HEK293 (cell line): ENCODE results near the gene ARHGAP15.

Experiments
- CTCF ChIA-PET: fragments of 350-600 bp; formaldehyde crosslinking; extraction: SDS; loops from one replicate; lab custom pipeline; 2021; ENCODE audit warnings: antibody characterized with exemption; lab: Yijun Ruan, JAX
- POLR2A ChIA-PET: fragments of 300-600 bp; formaldehyde crosslinking; extraction: SDS; loops from one replicate; lab custom pipeline; 2020; ENCODE audit warnings: antibody characterized with exemption, inconsistent platforms; lab: Yijun Ruan, JAX
- H3K27ac ChIP-seq: fragments of 200-500 bp; sonication (Bioruptor generic); 2 replicates; pipeline ENCODE4 v1.5.1; 2014; ENCODE audit warnings: low read depth, low read length, control low read depth, inconsistent platforms; ENCODE audit errors: extremely low read depth
- H3K36me3 ChIP-seq, 2 experiments: fragments of 200-500 bp in 1 of 2; sonication (Bioruptor generic) in 1 of 2; 1 replicate in 1 of 2; 2 replicates in 1 of 2; pipeline ENCODE4 v1.5.1; 2014 to 2017; ENCODE audit warnings: inconsistent platforms in 2 of 2, low read length in 2 of 2; ENCODE audit not compliant: control insufficient read depth in 2 of 2, insufficient read depth in 1 of 2
- H3K4me1 ChIP-seq: fragments of 200-500 bp; sonication (Bioruptor generic); 2 replicates; pipeline ENCODE4 v1.5.1; 2014; ENCODE audit warnings: mild to moderate bottlenecking, low read length, inconsistent platforms; ENCODE audit not compliant: control insufficient read depth, insufficient read depth
- H3K4me3 ChIP-seq: 2 replicates; pipeline ENCODE4 v1.5.1; 2011; ENCODE audit warnings: low read depth, mild to moderate bottlenecking, control low read depth, low read length, moderate library complexity
- H3K9me3 ChIP-seq: fragments of 200-500 bp; sonication (Bioruptor generic); 2 replicates; pipeline ENCODE4 v1.5.1; 2014; ENCODE audit warnings: low read depth, low read length, inconsistent platforms; ENCODE audit not compliant: control insufficient read depth, insufficient read depth
- KLF10 ChIP-seq: fragments of 450-650 bp; IDR thresholded peaks from 2 replicates; pipeline ENCODE4 v1.5.1; 2018; ENCODE audit warnings: missing biosample characterization, mild to moderate bottlenecking, missing genetic modification characterization
- KLF16 ChIP-seq: fragments of 450-650 bp; formaldehyde crosslinking; IDR thresholded peaks from 2 replicates; pipeline ENCODE4 v1.5.1; 2017; ENCODE audit warnings: missing biosample characterization, missing genetic modification characterization
- ZNF112 ChIP-seq: fragments of 450-650 bp; formaldehyde crosslinking; IDR thresholded peaks from 2 replicates; pipeline ENCODE4 v1.5.0; 2017; ENCODE audit warnings: missing biosample characterization, missing genetic modification characterization
- ZNF16 ChIP-seq: fragments of 450-650 bp; formaldehyde crosslinking; IDR thresholded peaks from 2 replicates; pipeline ENCODE4 v1.5.1; 2016; ENCODE audit warnings: low read depth, missing biosample characterization, missing genetic modification characterization
- ZNF184 ChIP-seq: fragments of 450-650 bp; IDR thresholded peaks from 2 replicates; pipeline ENCODE4 v1.5.1; 2018; ENCODE audit warnings: missing biosample characterization, mild to moderate bottlenecking, missing genetic modification characterization
- ZNF2 ChIP-seq: fragments of 450-650 bp; formaldehyde crosslinking; IDR thresholded peaks from 2 replicates; pipeline ENCODE4 v1.5.1; 2016; ENCODE audit warnings: missing biosample characterization, missing genetic modification characterization
- ZNF202 ChIP-seq: fragments of 450-650 bp; formaldehyde crosslinking; IDR thresholded peaks from 2 replicates; pipeline ENCODE4 v1.5.1; 2016; ENCODE audit warnings: missing biosample characterization, missing genetic modification characterization, borderline replicate concordance
- ZNF214 ChIP-seq: fragments of 450-650 bp; formaldehyde crosslinking; IDR thresholded peaks from 2 replicates; pipeline ENCODE4 v1.5.1; 2017; ENCODE audit warnings: missing biosample characterization, mild to moderate bottlenecking, missing genetic modification characterization, borderline replicate concordance
- ZNF24 ChIP-seq: fragments of 450-650 bp; formaldehyde crosslinking; IDR thresholded peaks from 2 replicates; pipeline ENCODE4 v1.5.1; 2016; ENCODE audit warnings: missing biosample characterization, missing genetic modification characterization
- ZNF292 ChIP-seq: fragments of 450-650 bp; formaldehyde crosslinking; IDR thresholded peaks from 2 replicates; pipeline ENCODE4 v1.5.1; 2016; ENCODE audit warnings: low read depth, missing biosample characterization, missing genetic modification characterization, borderline replicate concordance
- ZNF324 ChIP-seq: fragments of 450-650 bp; formaldehyde crosslinking; IDR thresholded peaks from 2 replicates; pipeline ENCODE4 v1.5.1; 2016; ENCODE audit warnings: missing biosample characterization, missing genetic modification characterization
- ZNF37A ChIP-seq: fragments of 450-650 bp; IDR thresholded peaks from 2 replicates; pipeline ENCODE4 v1.5.1; 2018; ENCODE audit warnings: missing biosample characterization, missing genetic modification characterization
- ZNF423 ChIP-seq: fragments of 450-650 bp; formaldehyde crosslinking; IDR thresholded peaks from 2 replicates; pipeline ENCODE4 v1.5.1; 2016; ENCODE audit warnings: missing biosample characterization, missing genetic modification characterization
- ZNF433 ChIP-seq: fragments of 450-650 bp; formaldehyde crosslinking; IDR thresholded peaks from 2 replicates; pipeline ENCODE4 v1.5.1; 2016; ENCODE audit warnings: missing biosample characterization, missing genetic modification characterization, low read depth
- ZNF600 ChIP-seq: fragments of 450-650 bp; formaldehyde crosslinking; IDR thresholded peaks from 2 replicates; pipeline ENCODE4 v1.5.1; 2016; ENCODE audit warnings: missing biosample characterization, missing genetic modification characterization
- ZNF843 ChIP-seq: fragments of 450-650 bp; formaldehyde crosslinking; IDR thresholded peaks from 2 replicates; pipeline ENCODE4 v1.5.1; 2016; ENCODE audit warnings: missing biosample characterization, missing genetic modification characterization
- ZSCAN16 ChIP-seq: fragments of 450-650 bp; formaldehyde crosslinking; IDR thresholded peaks from 2 replicates; pipeline ENCODE4 v1.5.1; 2016; ENCODE audit warnings: missing biosample characterization, missing genetic modification characterization
- TF ChIP-seq, protein P1 (sequence below): fragments of 450-650 bp; formaldehyde crosslinking; IDR thresholded peaks from 2 replicates; pipeline ENCODE4 v1.5.1; 2017; ENCODE audit warnings: missing biosample characterization, missing genetic modification characterization
- TF ChIP-seq, protein P2 (sequence below): fragments of 450-650 bp; formaldehyde crosslinking; IDR thresholded peaks from 2 replicates; pipeline ENCODE4 v1.5.1; 2016; ENCODE audit warnings: missing biosample characterization, missing genetic modification characterization
- TF ChIP-seq, protein P3 (sequence below): fragments of 450-650 bp; formaldehyde crosslinking; conservative IDR thresholded peaks from 2 replicates; pipeline ENCODE4 v1.5.1; 2016; ENCODE audit warnings: low read depth, missing biosample characterization, missing genetic modification characterization

The ARHGAP15 gene

DNA sequence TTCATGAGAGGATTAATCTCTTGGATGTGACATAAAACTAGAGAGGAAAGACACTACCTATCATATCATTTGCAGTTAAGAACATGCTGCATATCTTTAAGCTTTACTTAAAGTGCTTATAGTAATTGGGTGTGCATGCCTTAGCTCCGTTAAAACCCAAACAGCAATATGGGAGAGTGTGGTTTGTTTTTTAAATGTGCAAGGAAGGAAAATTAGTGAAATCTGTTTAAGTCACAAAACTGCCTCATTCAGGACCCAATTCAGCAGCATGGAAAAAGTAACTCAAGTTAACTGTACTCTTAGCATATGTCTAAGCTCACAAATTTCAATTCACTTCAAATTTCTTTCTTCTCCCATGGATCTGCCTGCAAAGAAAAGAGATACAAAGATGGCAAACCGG, 182.2 kb downstream of the ARHGAP15 start:
- POLR2A ChIA-PET, result no interaction called here
- CTCF ChIA-PET, result interaction anchor here (0.5 to 1.4 kb wide), 2 partner anchors 27 to 149 kb away, joined by 3 to 4 read pairs; no protein-coding TSS in a partner anchor
- TF ChIP-seq KLF10 (no peak), ZNF37A (no peak), ZNF433 (tag by site-specific recombination) (no peak), KLF16 (tag by site-specific recombination) (no peak), ZNF843 (tag by site-specific recombination) (no peak), ZNF24 (no peak), ZNF184 (tag by site-specific recombination) (no peak), ZNF324 (tag by site-specific recombination) (no peak), ZSCAN16 (no peak), ZNF600 (tag by site-specific recombination) (no peak), ZNF202 (tag by site-specific recombination) (no peak), ZNF2 (tag by site-specific recombination) (no peak), ZNF112 (tag by site-specific recombination) (no peak), ZNF16 (tag by site-specific recombination) (no peak), ZNF214 (tag by site-specific recombination) (no peak), ZNF423 (tag by site-specific recombination) (no peak), ZNF292 (tag by site-specific recombination) (no peak)
- TF ChIP-seq, protein P1, sequence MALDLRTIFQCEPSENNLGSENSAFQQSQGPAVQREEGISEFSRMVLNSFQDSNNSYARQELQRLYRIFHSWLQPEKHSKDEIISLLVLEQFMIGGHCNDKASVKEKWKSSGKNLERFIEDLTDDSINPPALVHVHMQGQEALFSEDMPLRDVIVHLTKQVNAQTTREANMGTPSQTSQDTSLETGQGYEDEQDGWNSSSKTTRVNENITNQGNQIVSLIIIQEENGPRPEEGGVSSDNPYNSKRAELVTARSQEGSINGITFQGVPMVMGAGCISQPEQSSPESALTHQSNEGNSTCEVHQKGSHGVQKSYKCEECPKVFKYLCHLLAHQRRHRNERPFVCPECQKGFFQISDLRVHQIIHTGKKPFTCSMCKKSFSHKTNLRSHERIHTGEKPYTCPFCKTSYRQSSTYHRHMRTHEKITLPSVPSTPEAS, result no peak
- TF ChIP-seq, protein P2, sequence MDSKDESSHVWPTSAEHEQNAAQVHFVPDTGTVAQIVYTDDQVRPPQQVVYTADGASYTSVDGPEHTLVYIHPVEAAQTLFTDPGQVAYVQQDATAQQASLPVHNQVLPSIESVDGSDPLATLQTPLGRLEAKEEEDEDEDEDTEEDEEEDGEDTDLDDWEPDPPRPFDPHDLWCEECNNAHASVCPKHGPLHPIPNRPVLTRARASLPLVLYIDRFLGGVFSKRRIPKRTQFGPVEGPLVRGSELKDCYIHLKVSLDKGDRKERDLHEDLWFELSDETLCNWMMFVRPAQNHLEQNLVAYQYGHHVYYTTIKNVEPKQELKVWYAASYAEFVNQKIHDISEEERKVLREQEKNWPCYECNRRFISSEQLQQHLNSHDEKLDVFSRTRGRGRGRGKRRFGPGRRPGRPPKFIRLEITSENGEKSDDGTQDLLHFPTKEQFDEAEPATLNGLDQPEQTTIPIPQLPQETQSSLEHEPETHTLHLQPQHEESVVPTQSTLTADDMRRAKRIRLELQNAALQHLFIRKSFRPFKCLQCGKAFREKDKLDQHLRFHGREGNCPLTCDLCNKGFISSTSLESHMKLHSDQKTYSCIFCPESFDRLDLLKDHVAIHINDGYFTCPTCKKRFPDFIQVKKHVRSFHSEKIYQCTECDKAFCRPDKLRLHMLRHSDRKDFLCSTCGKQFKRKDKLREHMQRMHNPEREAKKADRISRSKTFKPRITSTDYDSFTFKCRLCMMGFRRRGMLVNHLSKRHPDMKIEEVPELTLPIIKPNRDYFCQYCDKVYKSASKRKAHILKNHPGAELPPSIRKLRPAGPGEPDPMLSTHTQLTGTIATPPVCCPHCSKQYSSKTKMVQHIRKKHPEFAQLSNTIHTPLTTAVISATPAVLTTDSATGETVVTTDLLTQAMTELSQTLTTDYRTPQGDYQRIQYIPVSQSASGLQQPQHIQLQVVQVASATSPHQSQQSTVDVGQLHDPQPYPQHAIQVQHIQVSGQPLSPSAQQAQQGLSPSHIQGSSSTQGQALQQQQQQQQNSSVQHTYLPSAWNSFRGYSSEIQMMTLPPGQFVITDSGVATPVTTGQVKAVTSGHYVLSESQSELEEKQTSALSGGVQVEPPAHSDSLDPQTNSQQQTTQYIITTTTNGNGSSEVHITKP (tag by site-specific recombination), result no peak
- TF ChIP-seq, protein P3, sequence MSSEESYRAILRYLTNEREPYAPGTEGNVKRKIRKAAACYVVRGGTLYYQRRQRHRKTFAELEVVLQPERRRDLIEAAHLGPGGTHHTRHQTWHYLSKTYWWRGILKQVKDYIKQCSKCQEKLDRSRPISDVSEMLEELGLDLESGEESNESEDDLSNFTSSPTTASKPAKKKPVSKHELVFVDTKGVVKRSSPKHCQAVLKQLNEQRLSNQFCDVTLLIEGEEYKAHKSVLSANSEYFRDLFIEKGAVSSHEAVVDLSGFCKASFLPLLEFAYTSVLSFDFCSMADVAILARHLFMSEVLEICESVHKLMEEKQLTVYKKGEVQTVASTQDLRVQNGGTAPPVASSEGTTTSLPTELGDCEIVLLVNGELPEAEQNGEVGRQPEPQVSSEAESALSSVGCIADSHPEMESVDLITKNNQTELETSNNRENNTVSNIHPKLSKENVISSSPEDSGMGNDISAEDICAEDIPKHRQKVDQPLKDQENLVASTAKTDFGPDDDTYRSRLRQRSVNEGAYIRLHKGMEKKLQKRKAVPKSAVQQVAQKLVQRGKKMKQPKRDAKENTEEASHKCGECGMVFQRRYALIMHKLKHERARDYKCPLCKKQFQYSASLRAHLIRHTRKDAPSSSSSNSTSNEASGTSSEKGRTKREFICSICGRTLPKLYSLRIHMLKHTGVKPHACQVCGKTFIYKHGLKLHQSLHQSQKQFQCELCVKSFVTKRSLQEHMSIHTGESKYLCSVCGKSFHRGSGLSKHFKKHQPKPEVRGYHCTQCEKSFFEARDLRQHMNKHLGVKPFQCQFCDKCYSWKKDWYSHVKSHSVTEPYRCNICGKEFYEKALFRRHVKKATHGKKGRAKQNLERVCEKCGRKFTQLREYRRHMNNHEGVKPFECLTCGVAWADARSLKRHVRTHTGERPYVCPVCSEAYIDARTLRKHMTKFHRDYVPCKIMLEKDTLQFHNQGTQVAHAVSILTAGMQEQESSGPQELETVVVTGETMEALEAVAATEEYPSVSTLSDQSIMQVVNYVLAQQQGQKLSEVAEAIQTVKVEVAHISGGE (tag by site-specific recombination), result no peak

More for the DNA sequence above, 182.2 kb downstream of the ARHGAP15 start:
- H3K36me3 ChIP-seq, result no peaks in the 10 kb centered on the region
- H3K4me3 ChIP-seq, result no peak overlapping the region
- H3K27ac ChIP-seq, result no peak overlapping the region
- no peaks in the 10 kb centered on the region for H3K9me3 ChIP-seq
- H3K4me1 ChIP-seq, result no peaks in the 10 kb centered on the region
